HFF-Myc (cell line): Measurements from ENCODE around the gene RHOG.

Experiments
- DNase-seq: peaks from one replicate; pipeline ENCODE4 v3.0.0-alpha.2; 2011; ENCODE audit warnings: low read depth; ENCODE audit errors: extremely low read depth
- H3K4me3 ChIP-seq: replicated peaks from 2 replicates; pipeline ENCODE4 v1.5.1; 2011; ENCODE audit warnings: low read depth, mild to moderate bottlenecking, control low read depth, low read length
- CTCF ChIP-seq: IDR thresholded peaks from 2 replicates; pipeline ENCODE4 v1.5.1; 2012; ENCODE audit warnings: mild to moderate bottlenecking, low read depth, low read length, control low read depth; ENCODE audit errors: missing control alignments

Gene RHOG

GRCh38 chr11:3810951-3811350 lies 29.8 kb downstream of the RHOG start:
- no peak for TF ChIP-seq CTCF
- H3K4me3 ChIP-seq, result no peak overlapping the region
- DNase-seq, result no peak

- H3K4me3 ChIP-seq, result no peak overlapping the region
- TF ChIP-seq CTCF, result no peak
- DNase-seq, result no peak
Measured at GRCh38 chr11:3810446-3810845, 30.3 kb downstream of the RHOG start.

- H3K4me3 ChIP-seq, result no peak overlapping the region
- no peak for DNase-seq
- no peak for TF ChIP-seq CTCF
Measured at GRCh38 chr11:3809624-3809928, 31.2 kb downstream of the RHOG start.

- H3K4me3 ChIP-seq, result peak overlapping the region; percentile 61
- DNase-seq, result peak; percentile 71
- peak; percentile 43 for TF ChIP-seq CTCF
Measured at GRCh38 chr11:3808861-3809623, 31.7 kb downstream of the RHOG start.

- TF ChIP-seq CTCF, result peak; percentile 69
Measured at GRCh38 chr11:3807909-3808860, 32.6 kb downstream of the RHOG start, which contains the start of gene PGAP2. PGAP2 (plus strand) TSS chr11:3808560; CDS start chr11:3811260, 2,700 bp downstream.

GRCh38 chr11:3803726-3804495 lies 36.8 kb downstream of the RHOG start:
- peak; percentile 42 for DNase-seq
- no peak for TF ChIP-seq CTCF
- no peak overlapping the region for H3K4me3 ChIP-seq

More at GRCh38 chr11:3807909-3808860, 32.6 kb downstream of the RHOG start, which contains the start of gene PGAP2:
- H3K4me3 ChIP-seq, result peak within 1 kb of the TSS; percentile 61
- no peak for DNase-seq
